Peyer's patch (tissue), 4 donors: ENCODE results near the gene RXRA.

Source experiments
- CTCF ChIP-seq, 6 experiments: fragments of 450-650 bp in 4 of 6; fragments of 200-600 bp in 2 of 6; sonication (generic) in 1 of 6; IDR thresholded peaks; one replicate each; pipeline ENCODE4 v1.5.1; 2017 to 2019; ENCODE audit warnings: antibody characterized with exemption in 6 of 6, mild to moderate bottlenecking in 3 of 6, moderate library complexity in 1 of 6
- POLR2A ChIP-seq, 2 donors: fragments of 450-650 bp; IDR thresholded peaks; one replicate each; pipeline ENCODE4 v1.5.1; 2017; ENCODE audit warnings: antibody characterized with exemption in 2 of 2, mild to moderate bottlenecking in 2 of 2, moderate library complexity in 2 of 2

DNA sequence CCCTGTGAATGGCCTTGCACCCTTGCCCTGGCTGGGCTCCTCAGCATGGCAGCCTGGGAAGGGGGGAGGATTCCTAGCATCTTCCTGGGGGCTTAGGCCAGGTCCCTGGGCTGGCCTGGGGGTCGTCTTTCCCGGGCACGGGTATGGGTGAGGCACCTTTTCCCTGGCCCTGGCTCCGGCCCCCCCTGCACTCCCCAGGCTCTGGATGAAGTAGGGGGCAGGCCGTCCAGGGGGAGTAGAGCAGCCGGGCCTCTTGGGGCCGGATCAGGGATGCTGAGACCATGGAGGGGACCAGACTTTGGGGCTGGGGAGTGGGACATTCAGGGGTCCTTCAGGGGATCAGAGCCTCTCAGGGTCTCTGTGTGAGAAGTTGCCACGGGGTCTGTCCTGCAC lies 6.6 kb downstream of the RXRA start:
- no peak for TF ChIP-seq CTCF (IDR thresholded peaks at IDR 0.05)
- TF ChIP-seq POLR2A (IDR thresholded peaks at IDR 0.05): no peak
